GM18498 (cell line): ENCODE measurements around the gene MTHFD1L.

Experiments used
- ATAC-seq: cut with Tn5 transposase; IDR thresholded peaks from one replicate; pipeline ENCODE4 v1.9.1; 2021; ENCODE audit warnings: mild to moderate bottlenecking, moderate library complexity; ENCODE audit not compliant: unreplicated experiment

The MTHFD1L gene

GRCh38 chr6:150865043-150865405 is 478 bp upstream of the MTHFD1L start:
- no peak for ATAC-seq

GRCh38 chr6:150866147-150866990 is 867 bp downstream of the MTHFD1L start:
- peak; percentile 81 for ATAC-seq

GRCh38 chr6:150866991-150867501 is 1.5 kb downstream of the MTHFD1L start:
- ATAC-seq, result no peak

GRCh38 chr6:150868759-150869158 is 3.3 kb downstream of the MTHFD1L start:
- ATAC-seq, result no peak

- ATAC-seq, result no peak
Measured at GRCh38 chr6:150874179-150874578, 8.7 kb downstream of the MTHFD1L start.

GRCh38 chr6:150875841-150876240 is 10.3 kb downstream of the MTHFD1L start:
- ATAC-seq, result no peak

GRCh38 chr6:150876598-150876997 is 11.1 kb downstream of the MTHFD1L start:
- ATAC-seq, result no peak

- no peak for ATAC-seq
Measured at GRCh38 chr6:150877928-150878327, 12.4 kb downstream of the MTHFD1L start.

- no peak for ATAC-seq
Measured at GRCh38 chr6:150878347-150879213, 13.1 kb downstream of the MTHFD1L start.

GRCh38 chr6:150880336-150880735 is 14.8 kb downstream of the MTHFD1L start:
- ATAC-seq, result no peak

- no peak for ATAC-seq
Measured at GRCh38 chr6:150881911-150882481, 16.5 kb downstream of the MTHFD1L start.

GRCh38 chr6:150883521-150883920 is 18.0 kb downstream of the MTHFD1L start:
- ATAC-seq, result no peak

- no peak for ATAC-seq
Measured at GRCh38 chr6:150886155-150886554, 20.7 kb downstream of the MTHFD1L start.

GRCh38 chr6:150887978-150888563 is 22.6 kb downstream of the MTHFD1L start:
- no peak for ATAC-seq

GRCh38 chr6:150890346-150890745 is 24.8 kb downstream of the MTHFD1L start:
- ATAC-seq, result no peak

- peak; percentile 49 for ATAC-seq
Measured at GRCh38 chr6:150891888-150892485, 26.5 kb downstream of the MTHFD1L start.

GRCh38 chr6:150894191-150894744 is 28.8 kb downstream of the MTHFD1L start:
- ATAC-seq, result no peak

- peak; percentile 65 for ATAC-seq
Measured at GRCh38 chr6:150894935-150895552, 29.5 kb downstream of the MTHFD1L start.

- no peak for ATAC-seq
Measured at GRCh38 chr6:150895928-150896632, 30.6 kb downstream of the MTHFD1L start.
